HG03196 (cell line): ENCODE data around the gene CCIN.

Source experiments
- ATAC-seq: cut with Tn5 transposase; IDR thresholded peaks from one replicate; pipeline ENCODE4 v1.9.1; 2021; ENCODE audit not compliant: unreplicated experiment

Gene CCIN

DNA sequence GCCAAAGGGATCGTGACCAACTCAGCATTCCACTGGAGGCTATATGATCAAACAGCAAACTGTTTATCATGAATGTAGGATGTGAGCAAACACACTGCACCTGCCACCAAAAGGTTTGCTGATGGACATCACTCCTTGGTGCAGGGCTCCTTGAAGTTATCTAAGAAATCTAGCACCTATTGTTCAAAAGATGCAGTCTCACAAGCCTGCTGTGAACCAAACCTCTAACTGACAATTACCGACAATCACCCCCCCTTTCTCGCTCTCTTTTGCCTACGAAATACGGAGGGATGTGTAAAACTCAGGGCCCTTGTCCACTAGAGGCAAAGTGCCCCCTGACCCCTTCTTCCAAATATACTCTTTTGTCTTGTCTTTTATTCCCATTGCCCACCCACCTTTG lies 19.0 kb downstream of the CCIN start:
- ATAC-seq: no peak

DNA sequence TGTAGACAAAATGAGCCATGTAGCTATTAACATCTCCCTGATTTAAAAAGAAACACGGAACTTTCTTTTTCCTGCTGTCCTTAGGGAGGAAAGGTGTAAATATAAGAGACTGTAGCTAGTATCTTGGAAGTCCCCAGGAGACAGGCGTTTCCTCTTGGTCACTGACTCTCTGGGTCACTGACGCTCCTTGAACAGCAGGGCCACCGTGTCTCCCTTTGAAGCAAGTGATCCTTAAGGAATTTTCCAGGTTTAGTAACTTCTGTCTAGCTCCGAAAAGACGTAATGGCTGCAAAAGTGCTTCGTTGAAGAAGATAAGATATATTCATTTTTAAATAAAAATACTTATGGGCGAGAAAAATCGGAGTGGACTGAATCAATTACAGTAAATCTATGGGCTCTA lies 20.8 kb downstream of the CCIN start:
- ATAC-seq: no peak

DNA sequence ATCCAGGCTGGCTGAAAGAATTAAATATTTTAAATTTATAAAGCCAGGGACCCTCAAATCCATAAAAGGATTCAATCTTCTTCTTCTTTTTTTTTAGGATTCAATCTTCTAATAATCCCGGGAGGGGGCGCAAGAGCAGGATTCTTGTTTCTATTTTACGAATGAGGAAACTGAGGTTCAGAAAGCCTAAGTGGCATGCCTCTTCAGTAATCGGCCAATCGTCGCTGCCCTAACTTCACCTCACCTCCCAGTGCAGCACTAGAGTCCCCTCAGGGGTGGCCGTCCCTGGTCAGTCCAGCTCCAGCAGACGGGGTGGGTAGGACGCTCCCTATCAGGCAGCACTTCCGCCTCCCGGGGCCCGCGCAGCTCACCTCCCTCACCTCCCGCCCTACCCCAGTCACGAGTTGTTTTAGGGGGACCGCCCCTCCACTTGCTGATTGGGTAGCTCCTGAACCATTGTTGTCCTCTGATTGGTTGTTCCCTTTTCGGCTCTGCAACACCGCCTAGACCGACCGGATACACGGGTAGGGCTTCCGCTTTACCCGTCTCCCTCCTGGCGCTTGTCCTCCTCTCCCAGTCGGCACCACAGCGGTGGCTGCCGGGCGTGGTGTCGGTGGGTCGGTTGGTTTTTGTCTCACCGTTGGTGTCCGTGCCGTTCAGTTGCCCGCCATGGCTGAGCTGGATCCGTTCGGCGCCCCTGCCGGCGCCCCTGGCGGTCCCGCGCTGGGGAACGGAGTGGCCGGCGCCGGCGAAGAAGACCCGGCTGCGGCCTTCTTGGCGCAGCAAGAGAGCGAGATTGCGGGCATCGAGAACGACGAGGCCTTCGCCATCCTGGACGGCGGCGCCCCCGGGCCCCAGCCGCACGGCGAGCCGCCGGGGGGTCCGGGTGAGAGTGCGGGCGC lies 21.5 kb downstream of the CCIN start, which contains the start of gene CLTA:
Gene CLTA, plus strand, starts transcription at position 534 of the 902 bp plus-strand sequence. Its CDS starts 136 bp downstream, at position 670.
- peak; percentile 92 for ATAC-seq

- peak; percentile 16 for ATAC-seq
Observed at GRCh38 chr9:36191290-36191645, 22.1 kb downstream of the CCIN start.

- no peak for ATAC-seq
Observed at GRCh38 chr9:36191686-36192085, 22.5 kb downstream of the CCIN start.

DNA sequence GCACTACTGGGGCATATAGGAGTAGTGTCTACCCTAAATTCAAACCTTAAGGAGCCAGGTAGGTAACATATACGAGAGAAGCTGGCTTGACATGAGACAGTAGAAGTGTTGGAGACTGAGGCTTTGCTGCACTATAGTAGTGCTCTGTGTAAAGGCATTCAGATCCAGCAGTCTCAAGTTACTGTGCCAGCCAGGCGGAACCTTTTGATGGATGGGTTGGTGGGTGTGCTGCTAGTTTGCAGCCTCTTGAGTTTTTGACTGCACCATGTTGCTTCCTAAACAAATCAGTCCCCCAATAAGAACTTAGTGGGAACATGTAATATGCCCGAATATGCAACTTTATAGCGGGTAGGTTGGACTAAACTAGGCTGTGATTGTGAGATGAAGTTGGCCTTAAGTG lies 23.0 kb downstream of the CCIN start:
- no peak for ATAC-seq

GRCh38 chr9:36193023-36193422 lies 23.8 kb downstream of the CCIN start:
- no peak for ATAC-seq

- ATAC-seq: no peak
Observed at GRCh38 chr9:36194326-36195000, 25.3 kb downstream of the CCIN start.

- ATAC-seq: no peak
Observed at GRCh38 chr9:36204906-36205547, 35.8 kb downstream of the CCIN start.

- no peak for ATAC-seq
Observed at GRCh38 chr9:36207016-36207415, 37.8 kb downstream of the CCIN start.

DNA sequence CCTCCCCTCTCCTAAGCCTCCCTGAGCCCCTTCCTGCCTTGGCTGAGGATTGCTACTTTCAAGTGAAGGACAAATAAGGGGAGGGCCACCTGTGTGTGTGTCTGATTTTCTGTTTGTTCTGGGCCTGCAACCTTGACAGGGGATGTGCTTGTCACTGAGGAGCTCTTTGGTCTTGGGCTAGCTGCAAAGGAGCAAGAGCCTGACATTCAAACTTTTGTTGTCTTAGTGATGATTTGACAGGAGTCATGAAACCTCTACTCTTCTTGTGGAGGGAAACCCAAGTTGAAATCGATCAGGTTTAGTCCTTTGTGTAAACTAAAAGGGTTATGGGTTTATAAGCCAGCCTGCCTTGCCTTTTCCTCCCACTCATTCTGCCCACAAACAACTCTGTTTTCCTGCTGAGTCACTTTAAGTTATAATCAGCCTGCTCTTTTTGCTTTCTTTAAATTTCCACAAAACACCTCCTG lies 38.4 kb downstream of the CCIN start:
- no peak for ATAC-seq

GRCh38 chr9:36208521-36209253 lies 39.5 kb downstream of the CCIN start:
- ATAC-seq: no peak

DNA sequence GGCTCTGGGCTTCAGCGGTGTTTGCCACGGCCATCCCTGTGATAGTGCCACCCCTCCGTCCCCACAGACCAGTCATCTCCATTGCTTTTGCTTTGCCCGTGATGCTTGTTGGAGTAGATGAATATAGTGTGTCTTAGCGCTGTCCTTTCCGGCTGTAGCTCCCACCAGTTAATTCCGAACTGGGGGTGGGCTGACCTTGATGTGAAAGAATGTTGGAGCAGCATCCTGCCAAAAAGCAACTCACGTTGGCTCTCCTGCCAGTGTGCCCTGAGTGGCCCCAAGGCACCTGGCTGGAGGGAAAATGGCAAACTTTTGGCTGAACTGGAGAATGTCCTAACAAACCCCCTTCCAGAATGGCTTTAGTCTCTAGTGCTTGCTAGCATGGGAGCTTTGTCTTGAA lies 41.5 kb downstream of the CCIN start:
- ATAC-seq: no peak

GRCh38 chr9:36211510-36211909 lies 42.3 kb downstream of the CCIN start:
- no peak for ATAC-seq

GRCh38 chr9:36213387-36213786 lies 44.2 kb downstream of the CCIN start:
- ATAC-seq: no peak

GRCh38 chr9:36213989-36214388 lies 44.8 kb downstream of the CCIN start:
- ATAC-seq: no peak

DNA sequence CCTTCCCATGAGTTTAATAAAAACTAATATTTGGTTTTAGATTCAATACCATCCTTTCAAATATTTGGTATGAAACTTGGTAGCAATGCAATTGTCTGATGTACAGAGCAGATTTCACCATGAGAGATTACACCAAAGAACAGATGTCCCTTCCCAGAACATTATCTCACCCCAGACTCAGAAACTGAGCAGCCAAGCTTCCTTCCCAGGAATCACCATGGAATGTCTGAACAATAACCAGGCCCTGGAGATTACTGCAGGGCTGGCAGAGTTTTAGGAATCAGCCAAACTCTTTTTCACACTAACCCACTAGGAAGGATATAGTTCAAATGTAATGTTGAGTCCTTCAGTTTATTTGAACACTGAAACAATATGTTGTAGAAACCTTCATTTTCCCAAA lies 45.4 kb downstream of the CCIN start:
- no peak for ATAC-seq

DNA sequence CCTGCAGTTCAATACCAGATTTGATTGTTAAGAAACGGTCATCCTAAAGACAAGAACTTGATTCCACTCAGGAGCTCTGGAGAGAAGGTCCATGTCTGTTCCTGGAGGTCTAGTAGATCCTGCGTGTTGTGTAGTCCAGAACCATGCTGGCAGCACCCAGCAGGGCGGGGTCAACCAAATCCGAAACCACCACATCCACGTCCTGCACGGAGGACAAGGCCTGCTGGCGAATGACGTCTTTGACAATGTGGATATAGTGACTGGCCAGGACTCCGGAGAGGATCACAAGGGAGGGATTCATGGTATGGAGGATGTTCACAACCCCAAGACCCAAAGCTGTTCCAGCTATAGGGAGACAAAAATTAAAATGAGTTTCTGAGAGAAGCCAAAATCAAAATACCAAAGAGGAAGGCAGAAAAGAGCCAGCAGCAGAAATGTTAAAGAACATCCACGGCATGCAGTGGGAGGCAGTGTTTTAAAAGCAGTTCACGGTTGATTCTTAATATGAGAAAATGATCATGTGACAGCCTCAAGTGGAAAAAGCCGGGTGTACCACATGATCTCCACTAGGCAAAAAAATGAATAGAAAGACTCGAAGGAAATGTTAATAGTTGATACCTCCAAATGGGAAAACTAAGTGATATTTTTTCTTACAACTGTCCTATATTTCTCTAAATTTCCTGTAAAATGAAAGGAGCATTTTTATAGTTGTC lies 48.2 kb downstream of the CCIN start:
- ATAC-seq: no peak

GRCh38 chr9:36218011-36218410 lies 48.8 kb downstream of the CCIN start:
- no peak for ATAC-seq

GRCh38 chr9:36218411-36218901 lies 49.3 kb downstream of the CCIN start:
- ATAC-seq: no peak
